Activated CD4-positive, alpha-beta memory T cell treated with anti-CD3 and anti-CD28 coated beads for 36 hours (primary cell): ENCODE results near the gene CCNY. TPM values are rescaled to one million over a fixed set of nuclear protein-coding genes. Genes with fewer than 3 reads are reported as not detected.

ENCODE experiments used
- CTCF ChIA-PET: fragments of 350-600 bp; sonication (Branson Sonifier 250); formaldehyde crosslinking; loops from one replicate; lab custom pipeline; 2021; ENCODE audit warnings: antibody characterized with exemption, inconsistent platforms; lab: Charles Lee
- POLR2A ChIA-PET: fragments of 350-600 bp; sonication (Branson Sonifier 250); formaldehyde crosslinking; loops from one replicate; lab custom pipeline; 2021; ENCODE audit warnings: antibody characterized with exemption; lab: Charles Lee
- DNase-seq: peaks from one replicate; pipeline ENCODE4 v3.0.0-alpha.2; 2020
- H3K27ac Mint-ChIP-seq: one replicate; pipeline ENCODE4 v1.8.0; 2021; ENCODE audit warnings: mixed read lengths
- H3K27me3 Mint-ChIP-seq: one replicate; pipeline ENCODE4 v1.8.0; 2021; ENCODE audit warnings: mixed read lengths
- H3K36me3 Mint-ChIP-seq: one replicate; pipeline ENCODE4 v1.8.0; 2021; ENCODE audit warnings: mixed read lengths
- H3K4me1 Mint-ChIP-seq: one replicate; pipeline ENCODE4 v1.8.0; 2021; ENCODE audit warnings: low read depth, mixed read lengths
- H3K4me3 Mint-ChIP-seq: one replicate; pipeline ENCODE4 v1.8.0; 2021; ENCODE audit warnings: mild to moderate bottlenecking, mixed read lengths
- H3K9me3 Mint-ChIP-seq: one replicate; pipeline ENCODE4 v1.8.0; 2021; ENCODE audit warnings: mixed read lengths
- intact Hi-C: fragments of 100-400 bp; cut with micrococcal nuclease; formaldehyde crosslinking; loops from one replicate; pipeline ENCODE4 v1.15.1; 2023
- total RNA-seq, 2 experiments: library from RNA; stranded (reverse); gene quantifications; one replicate each; pipeline ENCODE4 v1.2.3, GENCODE V29; 2021

The CCNY gene
- total RNA-seq, 2 experiments from 2014 or later = 34.6 to 36.2 TPM

DNA sequence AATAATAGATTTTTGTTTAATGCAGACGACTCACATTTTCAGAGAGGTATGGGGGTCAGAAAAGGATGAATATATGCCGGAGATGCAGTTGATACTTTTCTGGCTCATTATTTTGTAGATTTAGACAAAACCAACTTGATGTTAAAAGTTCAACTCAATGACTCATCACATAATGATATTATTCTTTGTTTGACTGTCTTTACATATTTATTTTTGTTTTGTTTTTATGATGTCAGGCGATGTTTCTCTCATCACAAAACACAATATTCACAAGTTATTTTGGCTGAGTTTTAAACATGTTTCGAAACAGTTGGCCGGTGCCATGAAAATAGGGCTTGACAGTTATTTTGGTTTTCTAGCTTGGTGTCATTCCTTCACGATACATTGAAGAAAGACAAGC lies 270.1 kb downstream of the CCNY start:
- peaks cover 5% of the 10 kb centered on the region for H3K4me1 Mint-ChIP-seq
- intact Hi-C loops = loop anchor here (2.0 kb wide), 1 partner anchor 22 kb away; no protein-coding TSS in a partner anchor
- H3K27ac Mint-ChIP-seq = no peak overlapping the region
- no peaks in the 10 kb centered on the region for H3K36me3 Mint-ChIP-seq
- ChIA-PET POLR2A (no interaction called here), CTCF (interaction anchor here (0.6 kb wide), 1 partner anchor 23 kb away, joined by 4 read pairs; no protein-coding TSS in a partner anchor)
- DNase-seq = no peak
- H3K4me3 Mint-ChIP-seq = no peak overlapping the region
- H3K9me3 Mint-ChIP-seq = peaks cover 8% of the 10 kb centered on the region
- H3K27me3 Mint-ChIP-seq = peaks cover 45% of the 10 kb centered on the region

DNA sequence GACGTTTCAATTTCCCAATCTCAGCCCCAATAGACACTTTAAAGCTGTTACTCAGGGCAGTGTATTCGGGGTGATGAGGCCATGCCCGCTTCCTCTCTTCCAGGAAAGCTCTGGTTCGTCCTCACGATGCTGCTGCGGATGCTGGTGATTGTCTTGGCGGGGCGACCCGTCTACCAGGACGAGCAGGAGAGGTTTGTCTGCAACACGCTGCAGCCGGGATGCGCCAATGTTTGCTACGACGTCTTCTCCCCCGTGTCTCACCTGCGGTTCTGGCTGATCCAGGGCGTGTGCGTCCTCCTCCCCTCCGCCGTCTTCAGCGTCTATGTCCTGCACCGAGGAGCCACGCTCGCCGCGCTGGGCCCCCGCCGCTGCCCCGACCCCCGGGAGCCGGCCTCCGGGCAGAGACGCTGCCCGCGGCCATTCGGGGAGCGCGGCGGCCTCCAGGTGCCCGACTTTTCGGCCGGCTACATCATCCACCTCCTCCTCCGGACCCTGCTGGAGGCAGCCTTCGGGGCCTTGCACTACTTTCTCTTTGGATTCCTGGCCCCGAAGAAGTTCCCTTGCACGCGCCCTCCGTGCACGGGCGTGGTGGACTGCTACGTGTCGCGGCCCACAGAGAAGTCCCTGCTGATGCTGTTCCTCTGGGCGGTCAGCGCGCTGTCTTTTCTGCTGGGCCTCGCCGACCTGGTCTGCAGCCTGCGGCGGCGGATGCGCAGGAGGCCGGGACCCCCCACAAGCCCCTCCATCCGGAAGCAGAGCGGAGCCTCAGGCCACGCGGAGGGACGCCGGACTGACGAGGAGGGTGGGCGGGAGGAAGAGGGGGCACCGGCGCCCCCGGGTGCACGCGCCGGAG lies 271.4 kb downstream of the CCNY start:
- ChIA-PET CTCF (no interaction called here), POLR2A (no interaction called here)
- Mint-ChIP-seq H3K27ac (no peak overlapping the region), H3K4me3 (peak overlapping the region; percentile 43), H3K9me3 (peaks cover 6% of the 10 kb centered on the region), H3K36me3 (no peaks in the 10 kb centered on the region), H3K4me1 (peaks cover 5% of the 10 kb centered on the region), H3K27me3 (peaks cover 46% of the 10 kb centered on the region)
- intact Hi-C loops = loop anchor here (2.0 kb wide), 1 partner anchor 23 kb away; no protein-coding TSS in a partner anchor
- peak; percentile 19 for DNase-seq

DNA sequence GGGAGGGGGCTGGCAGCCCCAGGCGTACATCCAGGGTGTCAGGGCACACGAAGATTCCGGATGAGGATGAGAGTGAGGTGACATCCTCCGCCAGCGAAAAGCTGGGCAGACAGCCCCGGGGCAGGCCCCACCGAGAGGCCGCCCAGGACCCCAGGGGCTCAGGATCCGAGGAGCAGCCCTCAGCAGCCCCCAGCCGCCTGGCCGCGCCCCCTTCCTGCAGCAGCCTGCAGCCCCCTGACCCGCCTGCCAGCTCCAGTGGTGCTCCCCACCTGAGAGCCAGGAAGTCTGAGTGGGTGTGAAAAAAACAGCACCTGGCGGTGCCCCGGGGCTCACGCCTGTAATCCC lies 272.0 kb downstream of the CCNY start:
- CTCF ChIA-PET = no interaction called here
- H3K4me3 Mint-ChIP-seq = no peak overlapping the region
- intact Hi-C loops = no loop called here
- no peak overlapping the region for H3K27ac Mint-ChIP-seq
- DNase-seq = no peak
- POLR2A ChIA-PET = no interaction called here
- peaks cover 6% of the 10 kb centered on the region for H3K9me3 Mint-ChIP-seq
- peaks cover 46% of the 10 kb centered on the region for H3K27me3 Mint-ChIP-seq
- H3K36me3 Mint-ChIP-seq = no peaks in the 10 kb centered on the region
- H3K4me1 Mint-ChIP-seq = peaks cover 5% of the 10 kb centered on the region

DNA sequence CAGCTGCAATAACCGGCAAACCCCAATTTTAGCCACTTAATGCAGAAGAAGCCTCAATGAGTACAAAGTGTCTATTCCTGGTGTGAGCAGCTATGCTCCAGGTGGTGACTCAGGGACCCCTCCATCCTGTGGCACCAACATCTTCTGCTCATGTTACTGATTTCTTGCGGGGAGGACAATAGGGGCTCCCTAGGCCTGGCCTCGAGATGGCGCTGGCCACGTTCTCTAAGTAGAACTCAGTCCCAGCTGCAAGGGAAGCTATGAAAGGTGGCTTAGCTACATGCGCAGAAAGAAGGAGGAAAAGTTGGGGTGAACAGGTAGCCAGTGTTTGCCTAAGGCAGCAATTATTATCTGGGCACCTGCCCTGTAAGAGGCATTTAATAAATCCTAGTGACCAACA lies 275.4 kb downstream of the CCNY start:
- H3K4me3 Mint-ChIP-seq = no peak overlapping the region

DNA sequence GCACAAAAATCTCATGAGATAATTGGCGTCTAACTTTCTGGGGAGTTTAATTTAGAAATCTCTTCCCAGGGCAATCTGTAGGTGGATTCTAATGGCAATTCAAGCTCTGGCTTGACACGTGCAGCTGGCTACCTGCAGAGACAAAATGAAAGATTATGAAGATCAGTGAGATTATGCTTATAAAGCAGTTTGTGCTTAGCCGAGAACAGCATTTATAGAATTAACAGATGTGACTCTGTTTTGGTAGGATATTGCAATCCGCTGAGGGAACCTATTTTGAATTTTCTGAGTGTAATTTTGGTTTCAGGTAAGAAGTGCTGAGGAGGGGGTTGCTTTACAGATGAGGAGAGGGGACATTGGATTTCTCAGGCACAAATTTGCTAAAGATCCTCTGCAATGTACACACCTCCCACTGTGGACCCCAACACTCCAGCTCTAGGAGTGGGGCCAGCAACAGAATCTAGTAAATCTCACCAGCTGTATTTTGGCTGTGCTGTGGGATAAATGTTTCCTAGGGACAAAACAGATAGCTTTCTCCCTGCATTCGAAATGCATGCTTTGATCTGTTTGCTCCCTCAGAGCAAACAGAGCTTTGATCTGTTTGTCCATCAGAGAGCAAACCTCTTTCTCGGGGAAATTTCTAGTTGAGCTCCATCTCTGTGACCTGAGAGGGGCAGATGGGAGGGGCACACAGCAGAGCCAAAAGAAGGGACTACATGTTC lies 276.2 kb downstream of the CCNY start:
- no peaks in the 10 kb centered on the region for H3K36me3 Mint-ChIP-seq
- peaks cover under 1% of the 10 kb centered on the region for H3K4me1 Mint-ChIP-seq
- no peak overlapping the region for H3K27ac Mint-ChIP-seq
- POLR2A ChIA-PET = no interaction called here
- H3K9me3 Mint-ChIP-seq = peaks cover 6% of the 10 kb centered on the region
- CTCF ChIA-PET = interaction anchor here (0.6 kb wide), 1 partner anchor 463 kb away, joined by 4 read pairs; no protein-coding TSS in a partner anchor
- no peak for DNase-seq
- intact Hi-C loops = no loop called here
- peaks cover 32% of the 10 kb centered on the region for H3K27me3 Mint-ChIP-seq
- H3K4me3 Mint-ChIP-seq = no peak overlapping the region

More for the DNA sequence above, 275.4 kb downstream of the CCNY start:
- intact Hi-C loops = no loop called here
- POLR2A ChIA-PET = no interaction called here
- no peak for DNase-seq
- Mint-ChIP-seq H3K27ac (no peak overlapping the region), H3K27me3 (peaks cover 39% of the 10 kb centered on the region), H3K9me3 (peaks cover 6% of the 10 kb centered on the region), H3K4me1 (peaks cover 5% of the 10 kb centered on the region), H3K36me3 (no peaks in the 10 kb centered on the region)
- CTCF ChIA-PET = interaction anchor here (0.6 kb wide), 1 partner anchor 462 kb away, joined by 4 read pairs; no protein-coding TSS in a partner anchor

DNA sequence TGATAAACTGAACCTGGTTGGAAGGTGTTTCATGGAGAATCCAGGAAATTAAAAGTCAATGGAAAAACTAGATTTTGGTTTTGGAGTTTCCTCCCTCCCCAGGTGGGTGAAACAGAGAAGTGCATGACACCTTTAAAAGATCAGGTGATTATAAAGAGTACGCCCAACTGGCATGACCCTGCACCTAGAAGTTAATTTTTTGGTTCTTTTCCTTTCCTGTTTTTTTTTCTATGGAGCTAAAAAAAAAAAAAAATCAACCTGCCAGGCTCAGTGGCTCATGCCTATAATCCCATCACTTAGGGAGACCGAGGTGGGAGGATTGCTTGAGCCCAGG lies 276.8 kb downstream of the CCNY start:
- no peaks in the 10 kb centered on the region for H3K36me3 Mint-ChIP-seq
- no peak for DNase-seq
- H3K4me3 Mint-ChIP-seq = no peak overlapping the region
- ChIA-PET POLR2A (no interaction called here), CTCF (no interaction called here)
- H3K9me3 Mint-ChIP-seq = peaks cover 6% of the 10 kb centered on the region
- no peaks in the 10 kb centered on the region for H3K4me1 Mint-ChIP-seq
- H3K27me3 Mint-ChIP-seq = peaks cover 30% of the 10 kb centered on the region
- intact Hi-C loops = no loop called here
- H3K27ac Mint-ChIP-seq = no peak overlapping the region

DNA sequence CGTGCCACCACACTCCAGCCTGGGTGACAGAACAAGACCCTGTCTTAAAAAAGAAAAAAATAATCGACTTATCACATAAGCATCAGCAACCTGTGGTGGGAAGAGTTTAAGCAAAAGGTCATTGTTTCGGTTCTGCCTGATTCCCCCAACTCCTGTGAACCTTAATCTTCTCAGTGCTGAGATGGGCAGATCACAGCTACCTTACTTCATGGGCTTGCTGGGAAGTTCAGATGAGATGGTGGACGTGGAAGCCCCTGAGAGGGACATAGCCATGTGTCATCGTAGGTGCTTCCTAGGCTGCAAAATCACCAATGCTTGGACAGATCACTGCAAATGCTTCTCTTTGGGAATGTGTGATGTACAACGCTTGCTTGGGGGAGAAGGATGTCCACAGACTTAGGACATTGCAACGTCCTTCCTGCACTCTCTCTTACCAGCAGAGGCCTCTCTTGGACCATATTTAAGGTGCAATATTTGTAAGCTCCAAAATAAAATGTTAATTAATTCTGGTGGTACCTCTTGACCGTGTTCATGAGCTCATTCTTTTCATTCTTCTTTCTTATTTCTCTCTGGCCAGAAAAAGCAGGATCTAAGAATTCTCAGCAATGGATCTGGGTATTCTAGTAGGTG lies 277.4 kb downstream of the CCNY start:
- Mint-ChIP-seq H3K4me1 (no peaks in the 10 kb centered on the region), H3K4me3 (no peak overlapping the region), H3K27ac (no peak overlapping the region), H3K27me3 (peaks cover 28% of the 10 kb centered on the region), H3K9me3 (peaks cover 6% of the 10 kb centered on the region), H3K36me3 (no peaks in the 10 kb centered on the region)
- ChIA-PET CTCF (interaction anchor here (1.1 kb wide), 1 partner anchor 51 kb away, joined by 3 read pairs; no protein-coding TSS in a partner anchor), POLR2A (no interaction called here)
- intact Hi-C loops = no loop called here
- DNase-seq = no peak

DNA sequence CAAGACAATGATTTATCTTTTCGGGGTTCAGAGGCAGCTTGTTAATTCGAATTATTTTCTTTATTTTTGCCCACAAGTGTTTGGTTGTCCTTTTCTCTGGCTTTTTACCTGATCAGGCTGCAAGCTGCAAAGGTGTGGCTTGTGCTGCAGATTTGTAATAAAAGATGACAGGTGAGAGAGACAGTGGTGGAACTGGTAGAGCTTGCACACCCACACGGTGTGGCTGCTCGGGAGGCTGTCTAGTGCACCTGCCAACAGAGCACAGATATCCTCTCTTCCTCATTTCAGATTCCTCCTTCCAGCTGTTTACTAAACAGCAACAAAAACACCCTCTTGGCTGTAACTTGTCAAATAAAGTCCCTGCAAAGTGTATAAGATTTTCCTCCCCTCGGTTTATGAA lies 278.0 kb downstream of the CCNY start:
- CTCF ChIA-PET = interaction anchor here (1.1 kb wide), 1 partner anchor 52 kb away, joined by 3 read pairs; no protein-coding TSS in a partner anchor
- Mint-ChIP-seq H3K9me3 (peaks cover 6% of the 10 kb centered on the region), H3K36me3 (no peaks in the 10 kb centered on the region), H3K27ac (no peak overlapping the region), H3K4me1 (no peaks in the 10 kb centered on the region), H3K27me3 (peaks cover 26% of the 10 kb centered on the region), H3K4me3 (no peak overlapping the region)
- intact Hi-C loops = no loop called here
- DNase-seq = no peak
- POLR2A ChIA-PET = no interaction called here

Other genes starting within 250 kb of the CCNY start
- gene CUL2, start 246.2 kb upstream of the CCNY start, total RNA-seq = 10 to 100 TPM; 39.7 to 43.3 TPM
- gene CREM, start 209.7 kb upstream of the CCNY start, total RNA-seq = 100 to 1,000 TPM; 160 to 164 TPM